ENCODE data around the gene CCT5. TPM values are rescaled to one million over a fixed set of nuclear protein-coding genes. Genes with fewer than 3 reads are reported as not detected.

CCT5 gene
- polyA plus RNA-seq, 1 donor (not counting 4 experiments of a cell fraction or from before 2014, with no cell fraction given), result 558 TPM

DNA sequence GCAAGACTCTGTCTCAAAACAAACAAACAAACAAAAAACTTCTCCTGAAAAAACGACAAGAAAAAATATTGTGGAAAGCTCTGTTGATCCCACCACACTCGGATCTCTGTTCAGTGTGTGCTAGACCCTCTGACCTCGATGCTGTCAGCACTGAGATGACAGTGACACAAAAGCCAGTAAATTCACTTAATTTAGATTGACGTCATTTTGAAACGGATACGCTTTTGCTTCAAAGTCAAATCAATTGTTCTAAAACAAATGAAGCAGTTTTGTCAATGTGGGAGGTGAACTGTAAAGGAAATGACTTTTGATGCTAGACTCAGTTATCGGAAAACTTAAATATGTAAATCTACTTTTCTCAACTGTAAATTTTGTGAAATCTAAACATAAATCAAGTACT is 26.6 kb downstream of the CCT5 start:
- Histone ChIP-seq H3K9me3 (ENCODE audit: control insufficient read depth, low read depth, low read length) (no peaks in the 10 kb centered on the region), H3K4me2 (ENCODE audit: control insufficient read depth, extremely low read depth, insufficient read depth, low read depth, low read length) (no peak overlapping the region), H3K9ac (ENCODE audit: control insufficient read depth, extremely low read depth, insufficient read depth, low read length) (no peak overlapping the region), H3K36me3 (ENCODE audit: control insufficient read depth in 2 of 2, extremely low read depth in 1 of 2, insufficient read depth in 2 of 2, low read length in 2 of 2) (no peaks in the 10 kb centered on the region), H3K4me1 (ENCODE audit: control insufficient read depth, extremely low read depth, insufficient read depth, low read length) (no peaks in the 10 kb centered on the region), H3K27me3 (ENCODE audit: control insufficient read depth, extremely low read depth, insufficient read depth, low read length) (no peaks in the 10 kb centered on the region), H3K79me2 (ENCODE audit: control insufficient read depth, insufficient read depth, low read length) (no peaks in the 10 kb centered on the region), H2AFZ (ENCODE audit: control insufficient read depth, low read length) (no peak overlapping the region), H3K9me1 (ENCODE audit: control insufficient read depth, extremely low read depth, insufficient read depth, low read length) (peaks cover under 1% of the 10 kb centered on the region), H3K4me3 (ENCODE audit: control insufficient read depth in 2 of 3, extremely low read depth in 1 of 3, insufficient read depth in 2 of 3, low read depth in 1 of 3, low read length in 3 of 3) (no peak overlapping the region), H4K20me1 (ENCODE audit: control insufficient read depth, extremely low read depth, insufficient read depth, low read length) (no peaks in the 10 kb centered on the region), H3K27ac (ENCODE audit: control insufficient read depth, insufficient read depth, low read length) (no peak overlapping the region)
- FAIRE-seq (no peak), DNase-seq (ENCODE audit: low read depth, low spot score) (no peak)
- dilution Hi-C loops (cut with MboI; ENCODE audit: extremely low pct_ligation_motif_present, low sequenced_read_pairs), result no loop called here
- no peak for TF ChIP-seq EZH2 (IDR thresholded peaks at IDR 0.05; ENCODE audit: low read length)
- TF ChIP-seq, protein P1, sequence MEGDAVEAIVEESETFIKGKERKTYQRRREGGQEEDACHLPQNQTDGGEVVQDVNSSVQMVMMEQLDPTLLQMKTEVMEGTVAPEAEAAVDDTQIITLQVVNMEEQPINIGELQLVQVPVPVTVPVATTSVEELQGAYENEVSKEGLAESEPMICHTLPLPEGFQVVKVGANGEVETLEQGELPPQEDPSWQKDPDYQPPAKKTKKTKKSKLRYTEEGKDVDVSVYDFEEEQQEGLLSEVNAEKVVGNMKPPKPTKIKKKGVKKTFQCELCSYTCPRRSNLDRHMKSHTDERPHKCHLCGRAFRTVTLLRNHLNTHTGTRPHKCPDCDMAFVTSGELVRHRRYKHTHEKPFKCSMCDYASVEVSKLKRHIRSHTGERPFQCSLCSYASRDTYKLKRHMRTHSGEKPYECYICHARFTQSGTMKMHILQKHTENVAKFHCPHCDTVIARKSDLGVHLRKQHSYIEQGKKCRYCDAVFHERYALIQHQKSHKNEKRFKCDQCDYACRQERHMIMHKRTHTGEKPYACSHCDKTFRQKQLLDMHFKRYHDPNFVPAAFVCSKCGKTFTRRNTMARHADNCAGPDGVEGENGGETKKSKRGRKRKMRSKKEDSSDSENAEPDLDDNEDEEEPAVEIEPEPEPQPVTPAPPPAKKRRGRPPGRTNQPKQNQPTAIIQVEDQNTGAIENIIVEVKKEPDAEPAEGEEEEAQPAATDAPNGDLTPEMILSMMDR (optimal IDR thresholded peaks at IDR 0.05 in 1 of 3, IDR thresholded peaks at IDR 0.05 in 1 of 3, conservative IDR thresholded peaks at IDR 0.05 in 1 of 3; ENCODE audit: extremely low read depth in 1 of 3, insufficient read depth in 2 of 3, low read length in 3 of 3), result no peak

DNA sequence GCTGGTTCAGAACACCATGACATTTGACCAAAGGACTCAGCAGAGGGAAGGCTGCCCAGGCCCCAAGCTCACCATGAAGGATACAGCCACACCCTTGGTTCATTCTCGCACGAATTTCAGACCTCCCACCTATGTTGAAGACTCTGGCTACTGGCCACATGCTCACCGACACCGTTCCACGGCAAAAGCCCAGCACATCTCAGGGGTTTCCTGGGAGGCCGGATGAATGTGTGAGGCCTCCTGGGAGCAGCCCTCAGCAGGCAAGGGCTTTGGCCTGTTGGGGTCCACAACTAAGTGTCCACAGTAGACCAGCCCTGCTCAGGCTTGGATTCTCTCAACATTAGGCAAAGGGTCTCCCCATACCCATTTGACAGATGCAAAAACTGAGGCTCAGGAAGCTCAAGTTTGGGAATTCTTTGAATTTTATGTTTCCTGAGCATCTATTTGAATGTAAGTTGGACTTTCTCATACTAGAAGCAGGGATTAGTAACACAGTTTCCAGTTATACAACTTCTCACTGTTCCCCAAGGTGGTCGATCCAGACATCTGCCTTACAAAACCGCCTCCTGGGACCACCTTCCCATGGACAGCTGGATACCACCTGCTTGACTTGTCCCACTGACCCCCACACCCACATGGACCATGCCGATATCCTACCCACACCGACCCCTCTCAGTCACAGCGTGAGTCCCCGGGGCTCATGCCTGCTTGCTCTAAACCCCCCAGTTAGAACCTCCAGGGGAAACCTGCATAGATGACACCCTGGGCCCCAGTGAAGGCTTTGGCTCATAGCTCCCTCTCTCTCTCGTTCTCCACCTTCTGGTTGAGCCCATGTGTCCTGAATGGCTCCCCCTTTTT is 27.9 kb downstream of the CCT5 start:
- Histone ChIP-seq H3K79me2 (ENCODE audit: control insufficient read depth, insufficient read depth, low read length) (no peaks in the 10 kb centered on the region), H3K27me3 (ENCODE audit: control insufficient read depth, extremely low read depth, insufficient read depth, low read length) (no peaks in the 10 kb centered on the region), H3K4me1 (ENCODE audit: control insufficient read depth, extremely low read depth, insufficient read depth, low read length) (no peaks in the 10 kb centered on the region), H3K9me3 (ENCODE audit: control insufficient read depth, low read depth, low read length) (no peaks in the 10 kb centered on the region), H3K36me3 (ENCODE audit: control insufficient read depth in 2 of 2, extremely low read depth in 1 of 2, insufficient read depth in 2 of 2, low read length in 2 of 2) (no peaks in the 10 kb centered on the region), H4K20me1 (ENCODE audit: control insufficient read depth, extremely low read depth, insufficient read depth, low read length) (no peaks in the 10 kb centered on the region), H3K9ac (ENCODE audit: control insufficient read depth, extremely low read depth, insufficient read depth, low read length) (no peak overlapping the region), H2AFZ (ENCODE audit: control insufficient read depth, low read length) (no peak overlapping the region), H3K4me3 (ENCODE audit: control insufficient read depth in 2 of 3, extremely low read depth in 1 of 3, insufficient read depth in 2 of 3, low read depth in 1 of 3, low read length in 3 of 3) (no peak overlapping the region), H3K27ac (ENCODE audit: control insufficient read depth, insufficient read depth, low read length) (no peak overlapping the region), H3K9me1 (ENCODE audit: control insufficient read depth, extremely low read depth, insufficient read depth, low read length) (no peaks in the 10 kb centered on the region), H3K4me2 (ENCODE audit: control insufficient read depth, extremely low read depth, insufficient read depth, low read depth, low read length) (no peak overlapping the region)
- dilution Hi-C loops (cut with MboI; ENCODE audit: extremely low pct_ligation_motif_present, low sequenced_read_pairs), result no loop called here
- FAIRE-seq, result no peak
- no peak for DNase-seq (ENCODE audit: low read depth, low spot score)
- TF ChIP-seq, protein P1 (optimal IDR thresholded peaks at IDR 0.05 in 1 of 3, IDR thresholded peaks at IDR 0.05 in 1 of 3, conservative IDR thresholded peaks at IDR 0.05 in 1 of 3; ENCODE audit: extremely low read depth in 1 of 3, insufficient read depth in 2 of 3, low read length in 3 of 3), result no peak
- no peak for TF ChIP-seq EZH2 (IDR thresholded peaks at IDR 0.05; ENCODE audit: low read length)

All from keratinocyte (primary cell).